DOHH2 (cell line): ENCODE data around the gene WFS1.

Source experiments
- H3F3A ChIP-seq: fragments of 200-600 bp; sonication (generic), shearing (Covaris generic); 2 replicates; pipeline ENCODE4 v1.6.0; 2016; ENCODE audit warnings: antibody characterized with exemption, mild to moderate bottlenecking; ENCODE audit not compliant: control insufficient read depth, insufficient read depth
- H3K27ac ChIP-seq: fragments of 200-600 bp; sonication (generic); 2 replicates; pipeline ENCODE4 v1.5.1; 2014; ENCODE audit warnings: low read depth, mild to moderate bottlenecking, low read length, moderate library complexity
- H3K27me3 ChIP-seq: fragments of 200-600 bp; sonication (generic); 2 replicates; pipeline ENCODE4 v1.6.1; 2014; ENCODE audit warnings: mild to moderate bottlenecking, low read length, mixed read lengths; ENCODE audit not compliant: control insufficient read depth
- H3K36me3 ChIP-seq: fragments of 200-600 bp; sonication (generic); 2 replicates; pipeline ENCODE4 v1.6.1; 2014; ENCODE audit warnings: mild to moderate bottlenecking, low read length, moderate library complexity, mixed read lengths; ENCODE audit not compliant: control insufficient read depth
- H3K4me1 ChIP-seq: fragments of 200-600 bp; sonication (generic); 2 replicates; pipeline ENCODE4 v1.6.1; 2014; ENCODE audit warnings: mild to moderate bottlenecking, low read length, mixed read lengths; ENCODE audit not compliant: control insufficient read depth
- H3K4me2 ChIP-seq: fragments of 200-600 bp; sonication (generic); 2 replicates; pipeline ENCODE4 v1.6.0; 2014; ENCODE audit warnings: mild to moderate bottlenecking, low read length, moderate library complexity
- H3K4me3 ChIP-seq: fragments of 200-600 bp; sonication (generic); 2 replicates; pipeline ENCODE4 v1.5.1; 2014; ENCODE audit warnings: mild to moderate bottlenecking, low read length, mixed read lengths
- H3K79me2 ChIP-seq: fragments of 200-600 bp; sonication (generic); 2 replicates; pipeline ENCODE4 v1.6.1; 2014; ENCODE audit warnings: mild to moderate bottlenecking, low read length, mixed read lengths; ENCODE audit not compliant: control insufficient read depth
- H3K9me2 ChIP-seq: fragments of 200-600 bp; sonication (generic); replicated peaks from 2 replicates; pipeline ENCODE4 v1.6.1; 2014; ENCODE audit warnings: mild to moderate bottlenecking, low read length, mixed read lengths; ENCODE audit not compliant: control insufficient read depth
- H3K9me3 ChIP-seq: fragments of 200-600 bp; sonication (generic); 2 replicates; pipeline ENCODE4 v1.6.1; 2014; ENCODE audit warnings: antibody characterized with exemption, low read length, mixed read lengths; ENCODE audit not compliant: control insufficient read depth, insufficient read depth
- H4K20me1 ChIP-seq: fragments of 200-600 bp; sonication (generic); 2 replicates; pipeline ENCODE4 v1.6.0; 2014; ENCODE audit warnings: low read depth, mild to moderate bottlenecking, antibody characterized with exemption, low read length, moderate library complexity; ENCODE audit not compliant: control insufficient read depth, insufficient read depth
- CTCF ChIP-seq: fragments of 200-600 bp; sonication (generic); IDR thresholded peaks from one replicate; pipeline ENCODE4 v1.5.1; 2014; ENCODE audit warnings: antibody characterized with exemption, mild to moderate bottlenecking, low read depth, low read length; ENCODE audit not compliant: poor library complexity, severe bottlenecking
- EZH2phosphoT487 ChIP-seq: fragments of 200-600 bp; sonication (generic); IDR thresholded peaks from 2 replicates; pipeline ENCODE4 v1.6.1; 2017; ENCODE audit warnings: borderline replicate concordance, mild to moderate bottlenecking, antibody characterized with exemption, low read length, moderate library complexity, mixed read lengths

Gene WFS1

GRCh38 chr4:6226506-6226905 is 43.1 kb upstream of the WFS1 start:
- no peaks in the 10 kb centered on the region for H3K9me2 ChIP-seq
- no peak for TF ChIP-seq CTCF
- TF ChIP-seq EZH2phosphoT487 = no peak

GRCh38 chr4:6227412-6228157 is 42.1 kb upstream of the WFS1 start:
- Histone ChIP-seq H4K20me1 (no peaks in the 10 kb centered on the region), H3K4me1 (no peaks in the 10 kb centered on the region), H3K27me3 (0 out of 2 replicates have a peak, but pooled peaks cover 6% of the 10 kb centered on the region)

More at GRCh38 chr4:6226506-6226905, 43.1 kb upstream of the WFS1 start:
- Histone ChIP-seq H3K79me2 (no peaks in the 10 kb centered on the region), H3F3A (no peaks in the 10 kb centered on the region), H3K27ac (no peak overlapping the region), H3K36me3 (no peaks in the 10 kb centered on the region), H3K4me2 (no peak overlapping the region), H4K20me1 (no peaks in the 10 kb centered on the region), H3K4me3 (no peak overlapping the region), H3K4me1 (no peaks in the 10 kb centered on the region), H3K27me3 (0 out of 2 replicates have a peak, but pooled peaks cover 6% of the 10 kb centered on the region), H3K9me3 (0 out of 2 replicates have a peak, but pooled peaks cover 3% of the 10 kb centered on the region)

GRCh38 chr4:6228158-6229067 is 41.2 kb upstream of the WFS1 start:
- H3K9me3 ChIP-seq = no peaks in the 10 kb centered on the region
- H3K9me2 ChIP-seq = no peaks in the 10 kb centered on the region
- H3K27me3 ChIP-seq = 0 out of 2 replicates have a peak, but pooled peaks cover 6% of the 10 kb centered on the region
- H3K4me1 ChIP-seq = no peaks in the 10 kb centered on the region
- H4K20me1 ChIP-seq = no peaks in the 10 kb centered on the region
- H3K79me2 ChIP-seq = no peaks in the 10 kb centered on the region
- TF ChIP-seq CTCF = no peak
- no peak overlapping the region for H3K4me3 ChIP-seq
- no peaks in the 10 kb centered on the region for H3K36me3 ChIP-seq
- no peak overlapping the region for H3K27ac ChIP-seq
- H3F3A ChIP-seq = no peaks in the 10 kb centered on the region
- H3K4me2 ChIP-seq = no peak overlapping the region

More at GRCh38 chr4:6227412-6228157, 42.1 kb upstream of the WFS1 start:
- Histone ChIP-seq H3K9me2 (no peaks in the 10 kb centered on the region), H3K79me2 (no peaks in the 10 kb centered on the region), H3K4me3 (no peak overlapping the region), H3K36me3 (no peaks in the 10 kb centered on the region), H3K4me2 (no peak overlapping the region), H3K27ac (no peak overlapping the region), H3K9me3 (0 out of 2 replicates have a peak, but pooled peaks cover under 1% of the 10 kb centered on the region), H3F3A (no peaks in the 10 kb centered on the region)
- TF ChIP-seq EZH2phosphoT487 (no peak), CTCF (no peak)
